GM18502 (cell line): ENCODE data around the gene SRXN1.
"Not testable (repeated sequence)": the region's sequence is repeated elsewhere in the genome, so short reads cannot be mapped to it uniquely, and the experiment has no call there.

Experiments
- ATAC-seq: cut with Tn5 transposase; IDR thresholded peaks from one replicate; pipeline ENCODE4 v1.9.1; 2021; ENCODE audit warnings: mild to moderate bottlenecking; ENCODE audit not compliant: unreplicated experiment, poor library complexity

SRXN1 gene

GRCh38 chr20:653110-653589 lies at the start of gene SRXN1:
Gene SRXN1, minus strand, starts transcription at chr20:653200. Its CDS starts 15 bp downstream, at chr20:653185.
- peak; percentile 86 for ATAC-seq

- ATAC-seq: no peak
Measured at GRCh38 chr20:701401-702129, 48.6 kb upstream of the SRXN1 start.

DNA sequence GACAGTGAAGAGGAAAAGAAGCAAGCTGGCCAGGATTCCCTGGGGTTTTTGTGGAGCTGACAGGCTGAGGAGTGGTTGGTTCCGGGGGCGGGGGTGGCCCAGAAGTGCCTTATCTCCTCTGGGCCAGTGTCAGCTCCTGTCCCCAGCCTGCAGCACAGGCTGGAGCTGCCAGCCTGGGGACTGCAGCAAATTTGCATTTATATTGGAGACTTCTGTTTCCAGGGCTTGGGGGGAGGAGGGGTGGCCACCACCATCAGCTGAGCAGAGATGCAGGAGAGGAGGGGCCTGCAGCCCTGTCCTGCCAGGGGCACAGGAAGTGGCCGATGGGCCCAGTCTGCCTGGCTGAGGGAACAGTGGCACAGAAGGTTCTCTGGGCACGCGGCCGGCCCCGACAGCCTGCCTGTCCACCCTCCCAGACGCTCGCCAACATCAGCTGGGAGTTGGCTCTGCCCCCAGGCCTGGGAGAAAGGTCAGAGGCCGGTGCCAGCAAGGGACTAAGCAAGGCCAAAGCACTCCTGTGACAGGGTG lies 46.9 kb upstream of the SRXN1 start:
- no peak for ATAC-seq

DNA sequence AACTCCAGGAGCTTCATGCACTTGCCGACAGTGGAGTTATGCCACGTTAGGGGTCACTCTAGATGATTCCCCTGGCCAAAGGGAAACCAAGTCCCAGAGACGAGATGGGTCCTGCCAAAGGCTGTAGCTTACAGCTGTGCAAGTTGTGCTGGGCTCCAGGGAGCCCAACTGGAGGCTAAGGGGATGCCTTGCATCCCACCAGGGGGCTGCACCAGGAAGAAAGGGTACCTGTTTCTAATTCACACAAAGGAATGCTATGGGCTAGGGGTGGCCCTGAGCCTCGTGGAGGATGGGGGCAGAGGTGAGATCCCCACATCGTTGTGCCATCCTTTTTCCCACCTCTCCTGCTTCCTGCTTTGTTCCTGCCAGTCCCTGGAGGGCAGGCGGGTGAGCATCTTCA lies 46.3 kb upstream of the SRXN1 start:
- no peak for ATAC-seq

GRCh38 chr20:698276-698675 lies 45.3 kb upstream of the SRXN1 start:
- ATAC-seq: no peak

GRCh38 chr20:697826-698225 lies 44.8 kb upstream of the SRXN1 start:
- no peak for ATAC-seq

DNA sequence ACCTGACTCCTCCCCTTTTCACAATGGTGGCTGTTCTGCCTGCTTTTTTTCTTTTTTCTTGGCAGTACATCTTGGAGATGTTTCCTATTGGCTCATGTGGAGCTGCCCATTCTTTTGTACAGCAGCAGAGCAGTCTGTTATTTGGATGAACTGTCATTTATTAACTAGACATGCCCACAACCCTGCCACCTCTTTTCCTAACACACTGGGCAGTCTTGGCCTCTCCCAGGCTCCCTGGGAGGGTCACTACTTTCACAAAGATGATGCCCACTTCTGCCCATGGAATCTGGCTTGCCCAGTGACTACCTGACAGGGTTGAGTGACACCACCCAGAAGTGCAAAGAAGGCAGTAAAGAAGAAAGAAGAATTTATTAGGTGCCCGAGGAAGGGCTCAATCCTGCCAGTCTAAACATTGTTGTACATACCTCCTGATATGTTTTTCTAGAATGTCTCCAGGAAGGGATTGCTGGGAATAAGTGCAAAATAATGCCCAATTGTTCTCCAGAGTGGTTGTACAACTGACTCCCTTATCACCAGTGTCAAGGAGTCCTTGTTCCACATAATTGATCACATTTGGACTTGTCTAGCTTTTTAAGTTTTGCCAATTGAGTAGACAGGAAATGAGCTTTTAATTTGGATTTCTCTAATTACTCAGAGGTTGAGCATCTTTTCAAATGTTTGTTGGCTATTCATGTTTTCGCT lies 42.3 kb upstream of the SRXN1 start:
- ATAC-seq: no peak

- no peak for ATAC-seq
Measured at GRCh38 chr20:694496-694895, 41.5 kb upstream of the SRXN1 start.

DNA sequence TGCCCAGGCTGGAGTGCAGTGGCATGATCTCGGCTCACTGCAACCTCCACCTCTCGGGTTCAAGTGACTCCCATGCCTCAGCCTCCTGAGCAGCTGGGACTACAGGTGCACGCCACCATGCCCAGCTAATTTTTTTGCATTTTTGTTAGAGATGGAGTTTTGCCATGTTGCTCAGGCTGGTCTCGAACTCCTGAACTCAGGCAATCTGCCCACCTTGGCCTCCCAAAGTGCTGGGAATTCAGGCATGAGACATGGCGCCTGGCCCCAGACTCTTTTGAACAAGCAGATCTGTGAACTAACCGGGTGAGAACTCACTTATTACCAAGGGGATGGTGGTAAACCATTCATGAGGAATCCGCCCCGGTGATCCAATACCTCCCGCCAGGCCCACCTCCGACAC lies 40.8 kb upstream of the SRXN1 start:
- ATAC-seq: not testable (repeated sequence)

- ATAC-seq: no peak
Measured at GRCh38 chr20:692044-692443, 39.0 kb upstream of the SRXN1 start.

DNA sequence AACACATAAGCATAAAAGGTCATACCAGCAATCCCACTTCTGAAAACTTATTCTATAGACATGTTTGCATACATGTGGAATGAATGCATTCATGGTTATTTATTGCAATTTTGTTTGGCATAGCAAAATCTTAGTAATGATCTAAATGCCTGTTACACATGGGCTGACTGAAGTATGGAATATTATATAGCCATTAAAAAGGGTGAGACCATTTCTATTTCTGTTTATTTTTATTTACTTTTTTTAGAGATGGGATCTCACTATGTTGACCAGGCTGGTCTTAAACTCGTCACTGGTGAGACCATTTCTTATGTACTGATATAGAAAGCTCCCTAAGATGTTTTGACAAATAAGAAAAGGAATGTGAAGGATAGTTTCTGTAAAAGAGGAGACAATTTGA lies 36.9 kb upstream of the SRXN1 start:
- ATAC-seq: no peak

DNA sequence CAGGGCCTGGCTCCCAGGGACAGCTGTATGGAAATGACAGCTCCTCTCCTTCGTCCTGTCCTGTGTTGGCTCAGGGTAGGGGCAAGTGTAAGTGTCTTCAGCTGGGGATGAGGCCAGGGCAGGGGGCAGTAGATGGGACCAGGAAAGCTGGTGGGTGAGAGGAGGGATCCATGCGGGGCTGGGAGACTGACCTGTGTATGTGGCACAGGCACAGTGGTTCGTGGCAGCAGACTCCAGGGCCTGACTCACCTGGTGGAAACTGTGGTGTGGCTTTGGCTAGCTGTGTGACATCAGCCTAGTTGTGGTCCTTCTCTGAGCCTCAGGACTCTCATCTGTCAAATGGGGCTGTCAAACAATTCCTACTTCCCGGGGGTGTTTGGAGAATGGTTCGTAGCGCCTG lies 36.3 kb upstream of the SRXN1 start:
- no peak for ATAC-seq

DNA sequence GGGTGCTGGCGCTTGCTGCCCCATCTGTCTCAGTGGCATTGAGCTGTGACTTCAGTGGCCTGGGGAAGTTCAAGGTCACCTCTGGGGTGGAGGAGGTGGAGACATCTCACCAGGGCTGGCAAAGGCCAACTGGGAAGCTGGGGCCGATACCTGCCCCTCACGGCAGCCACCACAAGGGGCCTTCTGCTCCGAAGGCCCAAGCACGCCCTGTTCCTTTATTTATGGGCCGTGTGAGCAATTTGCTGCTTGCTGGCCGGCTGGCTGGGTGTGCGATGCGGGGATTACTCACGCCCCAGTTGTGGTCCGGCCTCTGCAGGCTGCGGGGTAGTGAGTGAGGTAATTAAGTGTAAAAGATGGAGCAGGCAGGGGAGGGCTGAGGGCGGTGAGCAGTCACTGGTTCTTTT lies 35.8 kb upstream of the SRXN1 start:
- ATAC-seq: no peak

DNA sequence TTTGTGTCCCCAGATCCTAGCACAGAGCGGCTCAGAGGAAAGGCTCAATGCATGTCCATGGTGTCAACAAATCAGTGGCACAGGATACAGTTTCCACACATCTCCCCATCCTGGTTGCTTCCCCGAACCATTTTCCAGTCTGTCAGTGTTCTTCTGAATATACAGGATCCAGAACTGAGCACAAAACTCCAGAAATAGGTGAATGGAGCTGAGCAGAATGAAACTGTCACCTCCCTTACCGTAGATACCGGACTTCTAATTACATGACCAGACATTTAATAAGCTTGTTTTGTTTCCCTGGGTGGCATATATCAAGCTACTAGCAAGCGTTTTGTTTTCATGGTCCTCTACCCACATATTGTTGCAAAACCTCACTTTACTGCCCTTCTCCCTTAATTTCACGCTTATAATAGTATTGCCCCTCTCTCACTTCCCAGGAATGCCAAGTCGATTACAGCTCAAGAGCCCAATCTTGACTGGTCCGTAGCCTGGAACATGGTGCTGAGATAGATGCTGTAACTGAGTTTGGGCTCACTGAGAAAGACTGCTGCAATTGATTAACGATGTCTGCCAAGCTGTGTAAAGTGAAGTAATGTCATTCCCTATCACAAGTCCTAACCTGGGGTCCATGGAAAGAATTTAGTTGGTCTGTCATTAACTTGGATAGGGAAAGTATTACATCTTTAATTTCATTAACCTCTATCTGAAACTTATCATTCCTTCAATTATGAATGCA lies 34.6 kb upstream of the SRXN1 start:
- ATAC-seq: no peak

- no peak for ATAC-seq
Measured at GRCh38 chr20:684676-685319, 31.8 kb upstream of the SRXN1 start.

GRCh38 chr20:682123-682522 lies 29.1 kb upstream of the SRXN1 start:
- no peak for ATAC-seq

DNA sequence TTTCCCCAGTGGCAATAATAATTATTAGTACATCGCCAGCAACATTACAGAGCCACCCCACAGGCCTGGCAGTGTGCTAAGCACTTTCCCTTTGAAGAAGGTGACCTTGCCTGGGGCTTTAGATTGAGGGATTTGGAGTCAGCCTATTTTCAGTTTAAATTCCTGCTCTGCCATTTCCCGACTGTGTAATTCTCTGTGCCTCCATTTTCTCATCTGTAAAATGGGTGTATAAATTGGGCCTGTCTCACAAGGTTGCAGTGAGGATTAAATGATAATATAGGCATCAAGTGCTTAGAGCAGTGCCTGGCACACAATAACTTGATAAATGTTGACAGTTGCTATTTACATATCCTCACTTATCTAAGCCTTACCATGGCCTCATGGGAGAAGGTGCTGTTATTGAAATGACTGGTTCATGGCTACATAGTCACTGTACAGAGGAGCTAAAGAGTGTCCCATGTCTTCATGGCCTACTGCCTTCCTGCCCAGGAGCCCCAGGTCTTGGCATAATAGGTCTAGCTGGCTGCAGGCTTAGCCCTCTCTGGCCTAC lies 27.7 kb upstream of the SRXN1 start:
- ATAC-seq: no peak

DNA sequence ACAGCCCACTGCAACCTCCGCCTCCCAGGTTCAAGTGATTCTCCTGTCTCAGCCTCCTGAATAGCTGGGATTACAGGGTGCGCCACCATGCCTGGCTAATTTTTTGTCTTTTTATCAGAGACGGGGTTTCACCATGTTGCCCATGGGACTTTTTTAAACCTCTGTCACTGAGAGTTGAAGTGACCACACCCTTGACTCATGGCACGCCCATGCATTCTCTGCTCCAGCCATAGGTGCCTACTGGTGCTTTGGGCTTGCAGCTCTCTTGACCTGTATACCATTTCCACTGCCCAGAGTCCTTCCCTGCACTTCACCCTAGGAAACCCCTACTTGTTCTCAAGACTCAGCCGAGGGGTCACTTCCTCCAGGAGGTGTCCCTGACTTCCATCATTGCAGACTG lies 25.0 kb upstream of the SRXN1 start:
- ATAC-seq: no peak

DNA sequence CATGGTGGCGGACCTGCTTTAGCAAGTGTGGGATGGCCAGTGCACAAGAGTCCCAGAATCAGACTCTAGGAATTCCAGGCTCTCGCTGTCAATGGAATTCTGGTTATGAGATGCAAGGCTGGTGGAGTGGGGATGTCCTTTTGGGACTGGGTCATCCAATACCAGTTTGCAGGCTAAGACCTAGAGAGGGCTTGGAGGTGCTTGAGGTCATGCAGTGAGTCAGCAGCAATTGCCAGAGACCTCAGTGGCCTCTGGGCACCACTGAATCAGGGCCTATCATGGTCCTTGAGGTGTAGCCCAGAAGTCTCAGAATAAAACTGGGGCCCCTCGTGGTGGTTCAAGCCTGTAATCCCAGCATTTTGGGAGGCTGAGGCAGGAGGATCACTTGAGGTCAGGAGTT lies 24.0 kb upstream of the SRXN1 start:
- no peak for ATAC-seq

DNA sequence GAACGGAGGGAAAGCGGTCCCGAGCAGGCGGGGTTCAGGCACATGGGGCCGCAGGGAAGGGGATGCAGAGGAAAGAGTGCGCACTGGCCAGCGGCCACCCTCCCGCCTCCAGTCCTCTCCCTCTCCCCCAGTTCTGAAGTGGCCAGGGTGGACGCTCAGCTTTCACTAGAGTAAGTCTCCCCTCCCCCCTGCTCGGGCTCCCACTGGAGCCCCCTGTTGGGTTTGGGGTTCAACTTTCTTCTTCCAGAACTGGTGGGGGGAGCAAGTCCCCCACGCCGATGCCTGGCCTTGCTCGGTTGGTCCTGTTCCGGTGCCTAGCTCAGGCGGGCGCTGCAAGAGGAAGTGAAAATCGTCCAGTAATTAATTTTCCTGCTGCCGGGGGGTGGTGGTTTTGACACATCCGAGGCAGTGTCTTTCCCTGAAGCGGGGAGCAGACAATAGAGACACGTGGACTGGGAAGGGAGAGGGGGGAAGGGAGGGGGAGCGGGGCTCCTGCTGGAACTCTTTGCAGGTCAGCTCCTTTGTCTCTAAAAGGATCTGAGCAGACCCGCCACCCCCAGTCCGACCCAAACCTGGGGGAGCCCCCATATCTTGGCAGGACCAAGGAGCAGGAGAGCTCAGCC lies 23.4 kb upstream of the SRXN1 start:
- ATAC-seq: no peak
